HG03139 (cell line): ENCODE measurements around the gene CCDC181.
A peak's percentile ranks its signal among the peaks of the same experiment; 100 is the strongest.
"Not testable (repeated sequence)": the region's sequence is repeated elsewhere in the genome, so short reads cannot be mapped to it uniquely, and the experiment has no call there.

ENCODE experiments used
- ATAC-seq: cut with Tn5 transposase; IDR thresholded peaks from one replicate; pipeline ENCODE4 v1.9.1; 2021; ENCODE audit not compliant: unreplicated experiment

The CCDC181 gene

GRCh38 chr1:169402578-169402977, 24.7 kb downstream of the CCDC181 start:
- not testable (repeated sequence) for ATAC-seq

- ATAC-seq = no peak
Measured at GRCh38 chr1:169395955-169396354, 31.3 kb downstream of the CCDC181 start.

- no peak for ATAC-seq
Measured at GRCh38 chr1:169392406-169392805, 34.9 kb downstream of the CCDC181 start.

GRCh38 chr1:169390303-169390702, 37.0 kb downstream of the CCDC181 start:
- ATAC-seq = no peak

- ATAC-seq = no peak
Measured at GRCh38 chr1:169387399-169387798, 39.9 kb downstream of the CCDC181 start.

GRCh38 chr1:169383449-169383848, 43.8 kb downstream of the CCDC181 start:
- no peak for ATAC-seq

GRCh38 chr1:169381162-169381561, 46.1 kb downstream of the CCDC181 start:
- no peak for ATAC-seq

- ATAC-seq = no peak
Measured at GRCh38 chr1:169371404-169371803, 55.9 kb downstream of the CCDC181 start.

GRCh38 chr1:169368406-169368769, 58.9 kb downstream of the CCDC181 start:
- peak; percentile 7 for ATAC-seq

- ATAC-seq = peak; percentile 92
Measured at GRCh38 chr1:169367686-169368405, 59.4 kb downstream of the CCDC181 start, which contains the start of the genes BLZF1 and NME7. Gene BLZF1 (plus strand): TSS chr1:169368195. CDS start chr1:169369523, 1,328 bp downstream. Gene NME7 (minus strand): TSS chr1:169367797. CDS start chr1:169367710, 87 bp downstream.

GRCh38 chr1:169367096-169367685, 60.1 kb downstream of the CCDC181 start:
- ATAC-seq = no peak

GRCh38 chr1:169364948-169365347, 62.3 kb downstream of the CCDC181 start:
- ATAC-seq = no peak

GRCh38 chr1:169363046-169363730, 64.1 kb downstream of the CCDC181 start:
- no peak for ATAC-seq

- no peak for ATAC-seq
Measured at GRCh38 chr1:169361281-169361680, 66.0 kb downstream of the CCDC181 start.

GRCh38 chr1:169360415-169360814, 66.9 kb downstream of the CCDC181 start:
- no peak for ATAC-seq

GRCh38 chr1:169348383-169349036, 78.8 kb downstream of the CCDC181 start:
- ATAC-seq = no peak

GRCh38 chr1:169347688-169348382, 79.4 kb downstream of the CCDC181 start:
- no peak for ATAC-seq

GRCh38 chr1:169346036-169346589, 81.2 kb downstream of the CCDC181 start:
- ATAC-seq = no peak

- no peak for ATAC-seq
Measured at GRCh38 chr1:169345511-169345910, 81.8 kb downstream of the CCDC181 start.
